ENCODE results near the gene TTLL5. TPM values are rescaled to one million over a fixed set of nuclear protein-coding genes. Genes with fewer than 3 reads are reported as not detected.
A peak's percentile ranks its signal among the peaks of the same experiment; 100 is the strongest.

TTLL5 gene, protein sequence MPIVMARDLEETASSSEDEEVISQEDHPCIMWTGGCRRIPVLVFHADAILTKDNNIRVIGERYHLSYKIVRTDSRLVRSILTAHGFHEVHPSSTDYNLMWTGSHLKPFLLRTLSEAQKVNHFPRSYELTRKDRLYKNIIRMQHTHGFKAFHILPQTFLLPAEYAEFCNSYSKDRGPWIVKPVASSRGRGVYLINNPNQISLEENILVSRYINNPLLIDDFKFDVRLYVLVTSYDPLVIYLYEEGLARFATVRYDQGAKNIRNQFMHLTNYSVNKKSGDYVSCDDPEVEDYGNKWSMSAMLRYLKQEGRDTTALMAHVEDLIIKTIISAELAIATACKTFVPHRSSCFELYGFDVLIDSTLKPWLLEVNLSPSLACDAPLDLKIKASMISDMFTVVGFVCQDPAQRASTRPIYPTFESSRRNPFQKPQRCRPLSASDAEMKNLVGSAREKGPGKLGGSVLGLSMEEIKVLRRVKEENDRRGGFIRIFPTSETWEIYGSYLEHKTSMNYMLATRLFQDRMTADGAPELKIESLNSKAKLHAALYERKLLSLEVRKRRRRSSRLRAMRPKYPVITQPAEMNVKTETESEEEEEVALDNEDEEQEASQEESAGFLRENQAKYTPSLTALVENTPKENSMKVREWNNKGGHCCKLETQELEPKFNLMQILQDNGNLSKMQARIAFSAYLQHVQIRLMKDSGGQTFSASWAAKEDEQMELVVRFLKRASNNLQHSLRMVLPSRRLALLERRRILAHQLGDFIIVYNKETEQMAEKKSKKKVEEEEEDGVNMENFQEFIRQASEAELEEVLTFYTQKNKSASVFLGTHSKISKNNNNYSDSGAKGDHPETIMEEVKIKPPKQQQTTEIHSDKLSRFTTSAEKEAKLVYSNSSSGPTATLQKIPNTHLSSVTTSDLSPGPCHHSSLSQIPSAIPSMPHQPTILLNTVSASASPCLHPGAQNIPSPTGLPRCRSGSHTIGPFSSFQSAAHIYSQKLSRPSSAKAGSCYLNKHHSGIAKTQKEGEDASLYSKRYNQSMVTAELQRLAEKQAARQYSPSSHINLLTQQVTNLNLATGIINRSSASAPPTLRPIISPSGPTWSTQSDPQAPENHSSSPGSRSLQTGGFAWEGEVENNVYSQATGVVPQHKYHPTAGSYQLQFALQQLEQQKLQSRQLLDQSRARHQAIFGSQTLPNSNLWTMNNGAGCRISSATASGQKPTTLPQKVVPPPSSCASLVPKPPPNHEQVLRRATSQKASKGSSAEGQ (N-terminal part only)
- total RNA-seq (2014; rRNA removed; shearing (Covaris generic)) = 28.2 and 28.8 TPM in 2 replicates

DNA sequence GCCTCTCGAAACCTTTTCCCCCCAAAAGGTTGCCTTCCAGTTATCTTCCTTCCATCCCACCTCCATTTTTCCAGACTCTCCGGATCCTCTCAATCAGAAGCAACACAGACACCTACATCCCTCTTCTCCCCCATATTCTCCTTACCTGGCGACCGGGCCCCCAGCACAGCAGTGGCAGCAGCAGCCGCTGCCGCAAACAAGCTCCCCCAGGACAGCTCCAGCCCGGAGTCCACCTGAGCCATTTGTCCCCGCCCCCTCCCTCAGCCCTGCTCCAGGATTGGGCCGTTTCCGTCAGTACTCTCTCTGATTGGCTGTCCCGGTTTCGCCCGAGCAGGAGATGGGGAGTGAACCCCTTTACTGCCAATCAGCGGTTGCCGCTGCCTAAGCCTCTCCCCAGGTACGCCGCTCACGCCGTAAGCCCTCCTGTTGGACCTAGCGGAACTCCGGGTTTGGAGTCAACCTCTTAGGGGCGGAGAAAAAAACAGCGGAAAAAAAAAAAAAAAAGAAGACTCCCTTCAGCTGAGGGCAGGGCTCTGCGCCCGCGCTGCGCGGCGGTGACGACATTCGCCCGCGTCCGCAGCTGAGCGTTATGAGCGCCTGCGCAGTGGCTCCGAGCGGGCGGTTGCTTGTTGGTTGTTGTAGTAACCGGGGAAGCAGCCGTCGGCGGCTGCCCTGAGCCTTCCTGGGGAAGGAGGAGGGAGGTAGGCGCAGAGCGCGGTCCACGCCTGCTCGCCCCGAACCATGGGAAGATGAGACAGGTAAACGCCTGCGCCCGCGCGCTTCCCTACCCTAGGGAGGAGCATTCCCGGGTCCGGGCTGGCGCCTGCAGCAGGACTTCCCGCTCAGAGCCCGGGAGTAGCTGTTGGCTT, at the start of gene TTLL5, which contains the start of gene ERG28:
Gene TTLL5 (plus strand): TSS at position 617 of the 869 bp plus-strand sequence. CDS start 1,904 bp downstream, outside the sequence.
Gene ERG28 (minus strand): TSS at position 247 of the 869 bp plus-strand sequence. CDS start 3,374 bp downstream, outside the sequence.
- H3K27me3 ChIP-seq = no peaks in the 10 kb centered on the region
- peak; percentile 93 to 95 for DNase-seq

GRCh38 chr14:75612157-75612556, 48.9 kb upstream of the TTLL5 start:
- Histone ChIP-seq H3K27me3 (no peaks in the 10 kb centered on the region), H3K4me1 (no peaks in the 10 kb centered on the region), H3K36me3 (no peaks in the 10 kb centered on the region), H3K4me3 (no peak overlapping the region), H3K27ac (no peak overlapping the region), H3K9me3 (replicated peaks) (0 out of 2 replicates have a peak, but pooled peaks cover 5% of the 10 kb centered on the region)
- no peak for DNase-seq

More for the DNA sequence above, at the start of gene TTLL5, which contains the start of gene ERG28:
- H3K27ac ChIP-seq = peak within 1 kb of the TSS; percentile 43
- H3K4me3 ChIP-seq = peak within 1 kb of the TSS; percentile 95
- H3K36me3 ChIP-seq = peaks cover 4% of the 10 kb centered on the region; the same call in 1 of the 2 replicates
- no peaks in the 10 kb centered on the region for H3K4me1 ChIP-seq
- H3K9me3 ChIP-seq (replicated peaks) = no peaks in the 10 kb centered on the region

- no peaks in the 10 kb centered on the region for H3K4me1 ChIP-seq
- H3K27ac ChIP-seq = no peak overlapping the region
- no peaks in the 10 kb centered on the region for H3K27me3 ChIP-seq
- H3K9me3 ChIP-seq (replicated peaks) = 0 out of 2 replicates have a peak, but pooled peaks cover 5% of the 10 kb centered on the region
- H3K36me3 ChIP-seq = no peaks in the 10 kb centered on the region
- DNase-seq = no peak
- H3K4me3 ChIP-seq = no peak overlapping the region
These were observed 46.9 kb upstream of the TTLL5 start for GRCh38 chr14:75614179-75614578.

- Histone ChIP-seq H3K9me3 (replicated peaks) (0 out of 2 replicates have a peak, but pooled peaks cover 5% of the 10 kb centered on the region), H3K27me3 (no peaks in the 10 kb centered on the region), H3K27ac (no peak overlapping the region), H3K4me3 (no peak overlapping the region), H3K36me3 (no peaks in the 10 kb centered on the region), H3K4me1 (no peaks in the 10 kb centered on the region)
- no peak for DNase-seq
These were observed 45.8 kb upstream of the TTLL5 start for GRCh38 chr14:75615200-75615599.

DNA sequence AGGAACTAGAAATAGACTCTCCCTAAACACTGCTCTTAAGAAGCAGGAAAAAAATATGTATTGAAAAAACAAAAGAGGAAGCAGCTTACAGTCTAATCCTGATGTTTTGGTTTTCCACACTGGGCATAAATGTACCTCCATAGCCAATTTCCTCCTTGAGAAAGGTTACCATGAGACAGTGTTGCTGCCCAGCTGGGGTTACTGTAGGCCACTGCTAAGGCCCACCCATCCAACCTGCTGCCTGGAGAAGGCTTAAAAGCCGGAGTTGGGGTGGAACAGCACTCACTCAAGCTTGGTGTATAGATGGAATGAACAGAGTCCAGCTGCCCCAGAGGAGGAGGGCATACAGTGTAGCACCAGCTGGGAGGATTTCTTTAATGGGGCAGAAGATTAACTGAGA, 41.5 kb upstream of the TTLL5 start:
- no peaks in the 10 kb centered on the region for H3K27me3 ChIP-seq
- H3K27ac ChIP-seq = no peak overlapping the region
- no peaks in the 10 kb centered on the region for H3K4me1 ChIP-seq
- no peak overlapping the region for H3K4me3 ChIP-seq
- no peaks in the 10 kb centered on the region for H3K36me3 ChIP-seq
- H3K9me3 ChIP-seq (replicated peaks) = no peaks in the 10 kb centered on the region
- no peak for DNase-seq

DNA sequence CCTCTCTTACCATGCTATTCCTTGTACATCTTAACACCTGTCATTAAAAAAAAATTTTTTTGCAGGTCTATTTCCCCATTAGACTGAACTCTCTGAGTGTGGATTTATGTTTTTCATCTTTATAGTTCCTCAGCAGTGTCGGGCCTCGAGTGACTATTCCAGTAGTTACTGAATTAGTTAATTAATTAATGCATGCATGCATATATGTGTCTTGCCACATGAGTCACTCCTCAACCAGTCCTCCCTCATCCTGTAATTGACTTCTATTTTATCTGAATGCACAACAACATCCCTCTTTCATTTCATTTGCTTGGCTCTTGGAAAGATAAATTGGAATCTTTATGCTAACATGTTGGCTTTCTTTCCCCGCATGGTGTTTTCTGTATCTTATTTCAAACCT, 36.0 kb upstream of the TTLL5 start:
- no peaks in the 10 kb centered on the region for H3K9me3 ChIP-seq (replicated peaks)
- no peak overlapping the region for H3K27ac ChIP-seq
- H3K27me3 ChIP-seq = no peaks in the 10 kb centered on the region
- H3K4me1 ChIP-seq = no peaks in the 10 kb centered on the region
- H3K36me3 ChIP-seq = no peaks in the 10 kb centered on the region
- H3K4me3 ChIP-seq = no peak overlapping the region
- no peak for DNase-seq

DNA sequence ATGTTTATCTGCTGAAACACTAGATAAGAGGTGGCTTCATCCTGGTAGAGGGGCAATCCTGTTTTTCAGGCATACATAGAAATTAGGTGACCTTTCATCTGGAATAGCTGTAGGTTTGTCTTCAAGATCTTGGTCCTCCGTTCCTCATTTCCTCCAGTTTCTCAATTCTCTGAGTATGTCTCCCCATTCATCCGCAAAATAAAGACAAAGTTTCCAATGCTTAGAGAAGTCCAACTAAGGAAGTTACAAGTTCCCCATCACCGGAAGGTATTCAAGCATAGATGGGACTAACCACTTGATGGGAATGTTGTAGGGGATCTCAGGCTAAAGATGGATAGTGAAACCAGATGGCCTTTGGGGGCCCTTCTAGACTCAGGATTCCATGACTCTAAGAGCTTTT, 34.6 kb upstream of the TTLL5 start:
- DNase-seq = no peak
- Histone ChIP-seq H3K9me3 (replicated peaks) (no peaks in the 10 kb centered on the region), H3K4me3 (no peak overlapping the region), H3K27me3 (no peaks in the 10 kb centered on the region), H3K36me3 (no peaks in the 10 kb centered on the region), H3K27ac (no peak overlapping the region), H3K4me1 (peaks cover 7% of the 10 kb centered on the region; the same call in 1 of the 2 replicates)

GRCh38 chr14:75626863-75627262, 34.2 kb upstream of the TTLL5 start:
- H3K36me3 ChIP-seq = no peaks in the 10 kb centered on the region
- DNase-seq = no peak

GRCh38 chr14:75627406-75627805, 33.6 kb upstream of the TTLL5 start:
- no peak overlapping the region for H3K4me3 ChIP-seq
- no peaks in the 10 kb centered on the region for H3K27me3 ChIP-seq
- peaks cover 11% of the 10 kb centered on the region; the same call in 1 of the 2 replicates for H3K4me1 ChIP-seq
- no peak overlapping the region for H3K27ac ChIP-seq
- H3K9me3 ChIP-seq (replicated peaks) = no peaks in the 10 kb centered on the region
- no peak for DNase-seq
- H3K36me3 ChIP-seq = no peaks in the 10 kb centered on the region

More at GRCh38 chr14:75626863-75627262, 34.2 kb upstream of the TTLL5 start:
- Histone ChIP-seq H3K4me3 (no peak overlapping the region), H3K27ac (no peak overlapping the region), H3K27me3 (no peaks in the 10 kb centered on the region), H3K9me3 (replicated peaks) (no peaks in the 10 kb centered on the region), H3K4me1 (peaks cover 11% of the 10 kb centered on the region; the same call in 1 of the 2 replicates)

GRCh38 chr14:75628816-75629215, 32.2 kb upstream of the TTLL5 start:
- no peak for DNase-seq
- no peaks in the 10 kb centered on the region for H3K9me3 ChIP-seq (replicated peaks)
- H3K36me3 ChIP-seq = no peaks in the 10 kb centered on the region
- H3K4me3 ChIP-seq = no peak overlapping the region
- peaks cover 11% of the 10 kb centered on the region; the same call in 1 of the 2 replicates for H3K4me1 ChIP-seq
- H3K27ac ChIP-seq = no peak overlapping the region
- H3K27me3 ChIP-seq = no peaks in the 10 kb centered on the region

GRCh38 chr14:75630695-75631452, 30.2 kb upstream of the TTLL5 start:
- no peaks in the 10 kb centered on the region for H3K36me3 ChIP-seq
- DNase-seq = no peak
- no peak overlapping the region for H3K27ac ChIP-seq
- no peaks in the 10 kb centered on the region for H3K9me3 ChIP-seq (replicated peaks)
- H3K4me1 ChIP-seq = peaks cover 16% of the 10 kb centered on the region; the same call in 1 of the 2 replicates
- H3K4me3 ChIP-seq = no peak overlapping the region
- H3K27me3 ChIP-seq = no peaks in the 10 kb centered on the region

GRCh38 chr14:75631453-75631831, 29.6 kb upstream of the TTLL5 start:
- Histone ChIP-seq H3K27me3 (no peaks in the 10 kb centered on the region), H3K36me3 (no peaks in the 10 kb centered on the region), H3K4me3 (no peak overlapping the region), H3K27ac (no peak overlapping the region), H3K4me1 (peaks cover 19% of the 10 kb centered on the region), H3K9me3 (replicated peaks) (no peaks in the 10 kb centered on the region)
- peak; percentile 13 to 49 for DNase-seq

DNA sequence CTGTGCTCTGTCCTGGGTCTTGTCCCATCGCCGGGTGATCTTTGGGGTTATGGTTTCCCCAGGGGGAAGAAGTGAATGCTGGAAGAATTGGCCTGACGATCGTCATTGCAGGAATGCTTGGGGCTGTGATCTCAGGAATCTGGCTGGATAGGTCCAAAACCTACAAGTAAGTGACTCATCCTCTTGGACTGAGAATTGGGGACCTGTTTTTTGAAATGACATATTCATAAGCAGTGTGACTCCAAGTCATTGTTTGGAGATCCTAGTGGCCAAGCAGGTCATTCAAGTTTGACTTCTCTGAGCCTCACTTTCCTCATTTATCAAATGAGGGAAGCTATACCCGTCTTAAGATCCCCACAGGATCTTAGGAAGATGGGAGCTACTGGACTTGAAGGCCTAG, 26.2 kb upstream of the TTLL5 start:
- DNase-seq = no peak
- no peaks in the 10 kb centered on the region for H3K36me3 ChIP-seq
- peaks cover 23% of the 10 kb centered on the region for H3K4me1 ChIP-seq
- no peaks in the 10 kb centered on the region for H3K9me3 ChIP-seq (replicated peaks)
- H3K27me3 ChIP-seq = no peaks in the 10 kb centered on the region
- no peak overlapping the region for H3K27ac ChIP-seq
- H3K4me3 ChIP-seq = no peak overlapping the region
